Activated T-helper 2 cell treated with anti-CD3 and anti-CD28 coated beads, Interferon-gamma antibody, Interleukin-2, Interleukin-4, amounts not matched to agents 10 μg/mL and 5 μg/mL and 100 μg/mL, durations not matched to agents 14 hours and 24 hours and 36 hours (primary cell): Measurements from ENCODE around the gene UBE2N. TPM values are rescaled to one million over a fixed set of nuclear protein-coding genes. Genes with fewer than 3 reads are reported as not detected.

Source experiments
- DNase-seq: peaks from one replicate; pipeline ENCODE4 v3.0.0; 2021; ENCODE audit warnings: low spot score
- H3K27ac Mint-ChIP-seq: one replicate; pipeline ENCODE4 v1.8.0; 2021; ENCODE audit warnings: mixed read lengths
- H3K27me3 Mint-ChIP-seq: one replicate; pipeline ENCODE4 v1.8.0; 2021; ENCODE audit warnings: low read depth, mixed read lengths
- H3K36me3 Mint-ChIP-seq: one replicate; pipeline ENCODE4 v1.8.0; 2021; ENCODE audit warnings: low read depth, mixed read lengths
- H3K4me1 Mint-ChIP-seq: one replicate; pipeline ENCODE4 v1.8.0; 2021; ENCODE audit warnings: low read depth, mixed read lengths
- H3K4me3 Mint-ChIP-seq: one replicate; pipeline ENCODE4 v1.8.0; 2021; ENCODE audit warnings: low read depth, mild to moderate bottlenecking, moderate library complexity, mixed read lengths
- H3K9me3 Mint-ChIP-seq: one replicate; pipeline ENCODE4 v1.8.0; 2021; ENCODE audit warnings: mixed read lengths
- intact Hi-C: fragments of 100-400 bp; cut with micrococcal nuclease; formaldehyde crosslinking; loops from one replicate; pipeline ENCODE4 v1.15.1; 2023
- total RNA-seq: library from RNA; stranded (reverse); gene quantifications from 2 replicates; pipeline ENCODE4 v1.2.3, GENCODE V29; 2022

The UBE2N gene
- total RNA-seq, 1 donor from 2014 or later = 258 TPM

- intact Hi-C loops = no loop called here
- DNase-seq = no peak
- H3K36me3 Mint-ChIP-seq = no peaks in the 10 kb centered on the region
- no peak overlapping the region for H3K4me3 Mint-ChIP-seq
- no peaks in the 10 kb centered on the region for H3K27me3 Mint-ChIP-seq
- peaks cover 17% of the 10 kb centered on the region for H3K4me1 Mint-ChIP-seq
- H3K9me3 Mint-ChIP-seq = no peaks in the 10 kb centered on the region
- H3K27ac Mint-ChIP-seq = no peak overlapping the region
These were observed 75.3 kb downstream of the UBE2N start for GRCh38 chr12:93366422-93366821.

GRCh38 chr12:93365616-93366405 lies 75.9 kb downstream of the UBE2N start:
- H3K4me1 Mint-ChIP-seq = peaks cover 17% of the 10 kb centered on the region
- no peaks in the 10 kb centered on the region for H3K9me3 Mint-ChIP-seq
- H3K27me3 Mint-ChIP-seq = no peaks in the 10 kb centered on the region
- H3K4me3 Mint-ChIP-seq = no peak overlapping the region
- intact Hi-C loops = no loop called here
- no peak overlapping the region for H3K27ac Mint-ChIP-seq
- H3K36me3 Mint-ChIP-seq = no peaks in the 10 kb centered on the region
- DNase-seq = no peak

GRCh38 chr12:93363841-93364297 lies 77.9 kb downstream of the UBE2N start:
- intact Hi-C loops = no loop called here
- Mint-ChIP-seq H3K27me3 (no peaks in the 10 kb centered on the region), H3K36me3 (no peaks in the 10 kb centered on the region), H3K4me1 (peaks cover 17% of the 10 kb centered on the region), H3K27ac (peak overlapping the region; percentile 64), H3K4me3 (peak overlapping the region; percentile 49), H3K9me3 (no peaks in the 10 kb centered on the region)
- DNase-seq = no peak

- Mint-ChIP-seq H3K4me1 (peaks cover 17% of the 10 kb centered on the region), H3K9me3 (no peaks in the 10 kb centered on the region), H3K27ac (no peak overlapping the region), H3K36me3 (no peaks in the 10 kb centered on the region), H3K4me3 (no peak overlapping the region), H3K27me3 (no peaks in the 10 kb centered on the region)
- intact Hi-C loops = no loop called here
- no peak for DNase-seq
These were observed 80.4 kb downstream of the UBE2N start for GRCh38 chr12:93361151-93361919.

- no peaks in the 10 kb centered on the region for H3K9me3 Mint-ChIP-seq
- H3K4me1 Mint-ChIP-seq = peaks cover 17% of the 10 kb centered on the region
- H3K4me3 Mint-ChIP-seq = no peak overlapping the region
- no peak overlapping the region for H3K27ac Mint-ChIP-seq
- no peaks in the 10 kb centered on the region for H3K36me3 Mint-ChIP-seq
- intact Hi-C loops = no loop called here
- no peaks in the 10 kb centered on the region for H3K27me3 Mint-ChIP-seq
- DNase-seq = no peak
These were observed 81.1 kb downstream of the UBE2N start for GRCh38 chr12:93360688-93361087.

GRCh38 chr12:93358821-93359220 lies 82.9 kb downstream of the UBE2N start:
- Mint-ChIP-seq H3K4me3 (no peak overlapping the region), H3K4me1 (peaks cover 10% of the 10 kb centered on the region), H3K27me3 (no peaks in the 10 kb centered on the region), H3K27ac (no peak overlapping the region), H3K9me3 (no peaks in the 10 kb centered on the region), H3K36me3 (no peaks in the 10 kb centered on the region)
- DNase-seq = no peak
- intact Hi-C loops = no loop called here

- intact Hi-C loops = no loop called here
- peaks cover 3% of the 10 kb centered on the region for H3K4me1 Mint-ChIP-seq
- no peaks in the 10 kb centered on the region for H3K36me3 Mint-ChIP-seq
- H3K27me3 Mint-ChIP-seq = no peaks in the 10 kb centered on the region
- no peaks in the 10 kb centered on the region for H3K9me3 Mint-ChIP-seq
- H3K27ac Mint-ChIP-seq = no peak overlapping the region
- no peak overlapping the region for H3K4me3 Mint-ChIP-seq
- no peak for DNase-seq
These were observed 83.7 kb downstream of the UBE2N start for GRCh38 chr12:93358058-93358457.

GRCh38 chr12:93356214-93356613 lies 85.5 kb downstream of the UBE2N start:
- intact Hi-C loops = no loop called here
- H3K27me3 Mint-ChIP-seq = no peaks in the 10 kb centered on the region
- no peak overlapping the region for H3K4me3 Mint-ChIP-seq

More at GRCh38 chr12:93356214-93356613, 85.5 kb downstream of the UBE2N start:
- Mint-ChIP-seq H3K9me3 (no peaks in the 10 kb centered on the region), H3K4me1 (peaks cover 4% of the 10 kb centered on the region), H3K27ac (no peak overlapping the region), H3K36me3 (no peaks in the 10 kb centered on the region)
- no peak for DNase-seq

Other genes starting within 250 kb of the UBE2N start
- gene NUDT4, start 64.0 kb downstream of the UBE2N start, total RNA-seq = 92.0 and 93.9 TPM in 2 replicates
- gene MRPL42, start 25.6 kb upstream of the UBE2N start, total RNA-seq = 80.5 and 89.3 TPM in 2 replicates
- gene SOCS2, start 130.7 kb upstream of the UBE2N start, total RNA-seq = 34.9 and 37.3 TPM in 2 replicates
- 10.2 and 10.7 TPM in 2 replicates for gene CRADD, start 235.4 kb upstream of the UBE2N start, total RNA-seq